Heart left ventricle (tissue), 13 donors: ENCODE measurements around the gene DYSF.

Experiments used
- CTCF ChIP-seq, 12 donors: fragments of 200-600 bp; sonication (generic) in 4 of 12; IDR thresholded peaks; one replicate each; pipeline versions ENCODE4 v1.5.0 to v1.8.0; 2018 to 2022; ENCODE audit warnings: antibody characterized with exemption in 12 of 12, mild to moderate bottlenecking in 5 of 12
- POLR2A ChIP-seq, 2 donors: fragments of 450-650 bp; IDR thresholded peaks; one replicate each; pipeline ENCODE4 v1.6.1; 2017; ENCODE audit warnings: antibody characterized with exemption in 2 of 2, mild to moderate bottlenecking in 2 of 2, moderate library complexity in 2 of 2
- donor health status: ischemic (EF 13 %, LVEDD 7.1; RV severe dilation, severe dysfunction).
- donor health status: DM: no; HTN: yes; CAD: no.
- donor health status: DM: no; HTN: no; CAD: no.
- donor health status: ischemic (EF 25% LVEDD 6.9; RV normal size, moderate dysfunction).
- donor health status: ischemic (EF 25% LVEDD 5.7; RV mildly dilated, moderate dysfunction).
- donor health status: ischemic (EF 35%, LVEDD 5.7; RV mildly dilated, moderate dysfunction).
- donor health status: nonischemic (EF 11% LVEDD 7.7; RV severe dilation, severe dysfunction).
- donor health status: DM: yes; HTN: yes; CAD: no.
- donor health status: PGD.
- donor health status: ischemic (EF 29% LVEDD 5.4; RV normal size, mild dysfunction).
- donor health status: nonischemic (EF 23%, LVEDD 6.1; RV moderate dilation, normal function).

- no peak for TF ChIP-seq CTCF (IDR thresholded peaks at IDR 0.05)
- TF ChIP-seq POLR2A (IDR thresholded peaks at IDR 0.05), result no peak
These were observed 51.9 kb downstream of the DYSF start for GRCh38 chr2:71505086-71505769.
